B cell (primary cell): ENCODE data around the gene FOXQ1. TPM values are rescaled to one million over a fixed set of nuclear protein-coding genes. Genes with fewer than 3 reads are reported as not detected.

Experiments
- ATAC-seq: fragments of 200-7000 bp; cut with Tn5 transposase; one replicate; pipeline ENCODE4 v1.10.0; 2021; ENCODE audit warnings: low read depth, mild to moderate bottlenecking, moderate number of reproducible peaks, moderate library complexity
- CTCF ChIA-PET: fragments of 350-600 bp; sonication (Branson Sonifier 250); formaldehyde crosslinking; loops from one replicate; lab custom pipeline; 2021; ENCODE audit warnings: antibody characterized with exemption, inconsistent platforms; lab: Charles Lee
- POLR2A ChIA-PET: fragments of 350-600 bp; sonication (Branson Sonifier 250); formaldehyde crosslinking; loops from one replicate; lab custom pipeline; 2021; ENCODE audit warnings: antibody characterized with exemption; lab: Charles Lee
- DNase-seq: peaks from one replicate; pipeline ENCODE4 v3.0.0; 2013
- H2AFZ ChIP-seq: 2 replicates; pipeline ENCODE4 v1.6.1; 2012; ENCODE audit warnings: mild to moderate bottlenecking, low read depth, low read length; ENCODE audit not compliant: insufficient read depth, poor library complexity, severe bottlenecking
- H3K27ac ChIP-seq, 2 donors: 1 replicate in 1 of 2; 2 replicates in 1 of 2; pipeline ENCODE4 v1.5.1; 2012 to 2013; ENCODE audit warnings: low read length in 2 of 2, mild to moderate bottlenecking in 2 of 2, moderate library complexity in 1 of 2
- H3K27me3 ChIP-seq, 4 experiments: fragments of 200-600 bp in 1 of 4; sonication (generic) in 1 of 4; replicated peaks in 1 of 4; 1 replicate in 2 of 4; 2 replicates in 2 of 4; pipeline versions ENCODE4 v1.6.1 to v1.7.0; 2013 to 2016; ENCODE audit warnings: low read length in 3 of 4, mild to moderate bottlenecking in 2 of 4, mixed read lengths in 1 of 4, moderate library complexity in 1 of 4; ENCODE audit not compliant: insufficient read depth in 4 of 4, control insufficient read depth in 3 of 4; ENCODE audit errors: control extremely low read depth in 1 of 4
- H3K36me3 ChIP-seq, 2 experiments: replicated peaks in 1 of 2; 1 replicate in 1 of 2; 2 replicates in 1 of 2; pipeline versions ENCODE4 v1.6.1 to v1.7.1; 2013; ENCODE audit warnings: low read length in 1 of 2; ENCODE audit not compliant: insufficient read depth in 2 of 2, control insufficient read depth in 1 of 2; ENCODE audit errors: control extremely low read depth in 1 of 2, extremely low read depth in 1 of 2
- H3K4me1 ChIP-seq, 2 donors: fragments of 200-600 bp in 1 of 2; sonication (generic) in 1 of 2; 1 replicate in 1 of 2; 2 replicates in 1 of 2; pipeline versions ENCODE4 v1.5.1 to v1.6.1; 2013 to 2017; ENCODE audit warnings: low read length in 2 of 2; ENCODE audit not compliant: control insufficient read depth in 2 of 2, insufficient read depth in 2 of 2
- H3K4me2 ChIP-seq: replicated peaks from 2 replicates; pipeline ENCODE3; 2012; ENCODE audit warnings: mild to moderate bottlenecking, low read depth, low read length; ENCODE audit not compliant: poor library complexity, severe bottlenecking
- H3K4me3 ChIP-seq, 5 experiments: fragments of 200-600 bp in 1 of 5; sonication (generic) in 1 of 5; 1 replicate in 3 of 5; 2 replicates in 2 of 5; pipeline versions ENCODE4 v1.5.1 to v1.7.0; 2011 to 2016; ENCODE audit warnings: low read length in 4 of 5, mild to moderate bottlenecking in 4 of 5, low read depth in 2 of 5, control low read depth in 1 of 5, moderate library complexity in 1 of 5; ENCODE audit not compliant: insufficient read depth in 1 of 5; ENCODE audit errors: control extremely low read depth in 1 of 5, extremely low read depth in 1 of 5
- H3K79me2 ChIP-seq: fragments of 200-600 bp; sonication (generic); one replicate; pipeline ENCODE4 v1.6.0; 2016; ENCODE audit warnings: low read length; ENCODE audit not compliant: control insufficient read depth, insufficient read depth
- H3K9ac ChIP-seq: fragments of 200-600 bp; sonication (generic); 2 replicates; pipeline ENCODE4 v1.6.1; 2017; ENCODE audit warnings: mild to moderate bottlenecking, low read length, moderate library complexity
- H3K9me3 ChIP-seq, 3 donors: one replicate each; pipeline versions ENCODE4 v1.6.1 to v1.7.1; 2013; ENCODE audit warnings: low read length in 2 of 3; ENCODE audit not compliant: control insufficient read depth in 2 of 3, insufficient read depth in 1 of 3; ENCODE audit errors: control extremely low read depth in 1 of 3
- H4K20me1 ChIP-seq: 2 replicates; pipeline ENCODE4 v1.6.0; 2012; ENCODE audit warnings: mild to moderate bottlenecking, low read length; ENCODE audit not compliant: insufficient read depth, control insufficient read depth, poor library complexity, severe bottlenecking
- H3K27ac Mint-ChIP-seq: one replicate; pipeline ENCODE4 v1.8.0; 2021; ENCODE audit warnings: mixed read lengths
- H3K27me3 Mint-ChIP-seq: one replicate; pipeline ENCODE4 v1.8.0; 2021; ENCODE audit warnings: mixed read lengths
- H3K4me1 Mint-ChIP-seq: one replicate; pipeline ENCODE4 v1.8.0; 2021; ENCODE audit warnings: mixed read lengths
- H3K4me3 Mint-ChIP-seq: one replicate; pipeline ENCODE4 v1.8.0; 2021; ENCODE audit warnings: mixed read lengths
- H3K9me3 Mint-ChIP-seq: one replicate; pipeline ENCODE4 v1.8.0; 2022; ENCODE audit warnings: mixed read lengths; ENCODE audit not compliant: insufficient read depth
- CTCF ChIP-seq: fragments of 200-600 bp; IDR thresholded peaks from one replicate; pipeline ENCODE4 v1.8.0; 2022; ENCODE audit warnings: antibody characterized with exemption, mild to moderate bottlenecking
- EZH2 ChIP-seq: IDR thresholded peaks from 2 replicates; pipeline ENCODE4 v1.6.1; 2012; ENCODE audit warnings: borderline replicate concordance, low read depth, mild to moderate bottlenecking, moderate library complexity, low read length; ENCODE audit not compliant: insufficient read depth, poor library complexity, severe bottlenecking
- WGBS: methylation state at CpG from one replicate; pipeline ENCODE4 v1.1.5; 2013; ENCODE audit warnings: missing lambda C conversion rate; ENCODE audit not compliant: insufficient coverage; 5-methylcytosine and 5-hydroxymethylcytosine counted together
- intact Hi-C: fragments of 100-400 bp; cut with micrococcal nuclease; formaldehyde crosslinking; loops from one replicate; pipeline ENCODE4 v1.10.0; 2022
- polyA plus RNA-seq: library from polyadenylated mRNA; depleted of rRNA; stranded (reverse); fragments of >200 nt; gene quantifications from 2 replicates; pipeline ENCODE4 v1.2.3, GENCODE V29; 2012
- total RNA-seq, 2 donors: library from RNA; stranded (reverse); fragments of 120-200 nt in 1 of 2; gene quantifications; 1 replicate in 1 of 2; 2 replicates in 1 of 2; pipeline versions ENCODE4 v1.2.3 to v1.2.4, GENCODE V29; 2013 to 2022

Gene FOXQ1
- total and polyA plus RNA-seq, 2 donors (not counting 1 experiment from before 2014, with no cell fraction given), result not detected

GRCh38 chr6:1347161-1347560 is 35.3 kb downstream of the FOXQ1 start:
- TF ChIP-seq EZH2 (no peak), CTCF (no peak)
- Histone ChIP-seq H3K4me2 (no peak overlapping the region), H3K27ac (no peak overlapping the region), H2AFZ (no peak overlapping the region), H3K9me3 (peaks cover 0 to 20% (median 6%) of the 10 kb centered on the region in 3 donors), H4K20me1 (no peaks in the 10 kb centered on the region), H3K4me3 (no peak overlapping the region), H3K27me3 (peaks cover 0 to 12% (median 4%) of the 10 kb centered on the region in 4 experiments), H3K36me3 (no peaks in the 10 kb centered on the region), H3K9ac (no peak overlapping the region), H3K79me2 (no peaks in the 10 kb centered on the region), H3K4me1 (no peaks in the 10 kb centered on the region)
- Mint-ChIP-seq H3K27ac (no peak overlapping the region), H3K9me3 (peaks cover 22% of the 10 kb centered on the region), H3K4me1 (no peaks in the 10 kb centered on the region), H3K27me3 (peaks cover 52% of the 10 kb centered on the region), H3K4me3 (no peak overlapping the region)
- DNase-seq (no peak), ATAC-seq (no peak)
- ChIA-PET POLR2A (no interaction called here), CTCF (no interaction called here)
- intact Hi-C loops, result no loop called here
- WGBS, result 82% methylated on average over 3 of the region's 3 CpGs

GRCh38 chr6:1348675-1349074 is 36.8 kb downstream of the FOXQ1 start:
- Histone ChIP-seq H3K27me3 (peaks cover 0 to 12% (median 5%) of the 10 kb centered on the region in 4 experiments), H3K9me3 (peaks cover 5 to 19% (median 6%) of the 10 kb centered on the region in 3 donors), H3K4me1 (no peaks in the 10 kb centered on the region), H4K20me1 (no peaks in the 10 kb centered on the region), H2AFZ (no peak overlapping the region), H3K4me2 (no peak overlapping the region), H3K36me3 (no peaks in the 10 kb centered on the region), H3K9ac (no peak overlapping the region), H3K27ac (no peak overlapping the region), H3K4me3 (no peak overlapping the region), H3K79me2 (no peaks in the 10 kb centered on the region)
- Mint-ChIP-seq H3K4me1 (no peaks in the 10 kb centered on the region), H3K4me3 (no peak overlapping the region), H3K27me3 (peaks cover 56% of the 10 kb centered on the region), H3K9me3 (peaks cover 24% of the 10 kb centered on the region), H3K27ac (no peak overlapping the region)
- 100% methylated on average over 1 of the region's 1 CpG for WGBS
- intact Hi-C loops, result no loop called here
- DNase-seq, result no peak
- ChIA-PET POLR2A (no interaction called here), CTCF (no interaction called here)
- no peak for ATAC-seq
- TF ChIP-seq CTCF, result no peak
- TF ChIP-seq EZH2, result no peak
